Activated CD4-positive, alpha-beta T cell treated with anti-CD3 and anti-CD28 coated beads for 4 hours (primary cell): ENCODE measurements around the gene SRP14.
"Not testable (repeated sequence)": the region's sequence is repeated elsewhere in the genome, so short reads cannot be mapped to it uniquely, and the experiment has no call there.

Experiments
- DNase-seq, 2 donors: peaks; one replicate each; pipeline ENCODE4 v3.0.0-alpha.2; 2020

SRP14 gene

GRCh38 chr15:40038638-40039543, at the start of gene SRP14:
Gene SRP14, minus strand, starts transcription at chr15:40039181. Its CDS starts 65 bp downstream, at chr15:40039116.
- peak; percentile 88 to 89 for DNase-seq

- no peak for DNase-seq
These were observed 49.3 kb upstream of the SRP14 start for GRCh38 chr15:40087991-40088928.

GRCh38 chr15:40087068-40087810, 48.3 kb upstream of the SRP14 start:
- no peak for DNase-seq

DNA sequence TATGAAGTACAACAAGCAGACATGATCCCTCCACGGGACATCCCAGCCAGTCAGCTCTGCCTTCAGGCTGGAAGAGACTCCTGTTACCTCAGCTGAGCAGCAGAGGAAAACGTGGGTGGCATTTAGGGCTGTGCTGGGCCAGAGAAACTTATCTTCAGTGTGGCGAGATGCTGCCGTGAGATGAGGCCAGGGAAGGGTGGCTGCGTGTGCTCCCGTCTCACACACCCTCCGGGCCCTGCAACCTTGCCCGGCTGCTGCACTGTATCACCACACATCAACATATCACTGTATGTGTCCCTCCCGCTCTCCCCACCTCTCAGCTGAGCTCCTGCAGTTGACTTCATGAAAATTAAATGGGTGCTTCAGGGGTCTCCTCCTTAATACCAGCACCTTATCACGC, 46.3 kb upstream of the SRP14 start:
- no peak for DNase-seq

DNA sequence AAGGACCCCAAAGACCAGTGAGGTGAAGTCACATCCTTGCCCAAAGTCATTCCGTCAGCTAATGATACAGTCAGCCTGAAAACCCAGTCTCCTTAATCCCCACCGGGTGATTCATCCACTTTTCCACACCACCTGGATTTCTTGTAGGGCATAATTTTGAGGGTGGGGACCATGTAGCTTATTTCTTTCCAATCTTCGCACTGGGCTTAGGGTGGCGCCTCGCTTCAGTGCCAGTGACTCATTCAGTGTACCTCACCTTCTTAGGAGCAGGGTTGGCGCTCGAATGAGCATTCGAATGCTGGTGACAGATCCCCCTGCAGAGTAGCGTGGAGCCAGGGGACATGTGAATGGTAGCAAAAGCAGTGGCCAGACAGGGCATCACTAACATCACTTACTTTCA, 45.7 kb upstream of the SRP14 start:
- DNase-seq, result no peak

DNA sequence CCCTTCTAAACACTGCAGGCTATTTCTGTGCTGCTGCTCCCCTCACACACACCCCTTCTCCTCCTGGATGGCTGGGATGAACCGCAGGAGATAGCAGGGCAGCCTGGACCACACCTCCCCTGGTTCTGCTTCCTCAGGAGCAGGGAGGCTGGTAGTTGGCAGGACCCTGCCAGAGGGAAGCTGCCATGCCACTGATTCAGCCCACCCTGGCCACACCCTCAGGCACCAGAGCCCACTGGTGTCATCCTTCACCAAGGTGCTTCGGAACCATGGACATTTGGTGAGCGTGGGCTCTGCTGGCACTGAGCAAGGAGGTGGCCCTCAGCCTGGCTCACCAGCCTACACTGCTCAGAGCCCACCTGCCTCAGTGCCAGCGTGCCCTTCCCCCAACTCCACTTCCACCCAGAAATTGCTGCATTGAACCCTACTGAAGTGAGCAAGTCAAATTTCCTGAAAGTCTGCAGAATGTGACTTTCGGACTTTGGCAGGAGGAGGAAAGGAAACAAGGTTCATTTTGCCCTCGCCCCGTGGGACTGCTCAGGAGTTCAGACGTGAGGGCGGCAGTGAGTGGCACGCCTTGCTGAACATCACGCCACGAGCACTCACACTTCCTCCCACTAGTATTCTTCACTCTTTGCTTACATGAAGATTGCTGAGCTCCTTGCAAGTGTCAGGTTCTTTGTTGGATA, 43.4 kb upstream of the SRP14 start:
- no peak for DNase-seq

DNA sequence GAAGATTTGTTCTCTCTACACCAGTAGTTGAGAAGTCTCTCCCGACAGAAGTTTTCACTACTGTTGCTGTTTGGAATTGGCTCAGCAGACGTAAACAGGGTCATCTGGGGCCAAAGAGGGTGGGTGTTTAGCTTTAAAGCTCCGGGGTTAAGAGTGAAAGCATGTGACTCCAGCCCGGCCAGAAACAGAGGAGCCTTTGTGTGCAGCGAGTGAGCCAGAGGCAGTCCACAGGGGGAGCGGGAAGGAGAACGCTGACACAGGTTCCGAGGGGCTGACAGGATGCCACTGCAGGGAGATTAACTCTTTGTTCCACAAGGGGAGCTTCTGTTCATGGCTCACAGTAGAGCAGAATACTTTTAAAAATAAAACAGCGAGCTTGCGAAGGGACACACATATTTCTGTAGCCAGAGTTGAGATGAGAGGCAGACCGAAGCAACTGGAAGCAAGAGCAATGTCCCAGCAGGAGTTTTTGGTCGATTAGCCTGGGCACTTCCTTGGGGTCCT, 42.8 kb upstream of the SRP14 start:
- DNase-seq, result no peak

DNA sequence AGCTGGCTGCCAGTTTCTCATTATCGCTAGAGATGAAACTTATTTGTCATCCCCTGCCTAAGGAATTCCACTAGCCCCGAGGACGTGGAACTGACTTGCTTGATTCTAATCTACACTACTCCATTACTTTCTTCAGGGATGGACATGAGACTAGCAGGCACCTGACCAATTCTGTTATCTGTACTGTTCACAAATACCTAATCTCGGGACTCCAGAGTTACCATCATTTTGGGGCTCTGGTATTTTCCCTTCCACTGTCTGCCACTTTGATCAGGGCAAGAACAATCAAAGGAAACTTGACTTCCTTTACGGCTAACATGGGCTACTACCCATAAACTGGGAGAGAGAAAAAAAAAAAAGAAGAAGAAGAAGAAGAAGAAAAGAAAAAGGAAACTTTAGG, 41.9 kb upstream of the SRP14 start:
- DNase-seq, result no peak

DNA sequence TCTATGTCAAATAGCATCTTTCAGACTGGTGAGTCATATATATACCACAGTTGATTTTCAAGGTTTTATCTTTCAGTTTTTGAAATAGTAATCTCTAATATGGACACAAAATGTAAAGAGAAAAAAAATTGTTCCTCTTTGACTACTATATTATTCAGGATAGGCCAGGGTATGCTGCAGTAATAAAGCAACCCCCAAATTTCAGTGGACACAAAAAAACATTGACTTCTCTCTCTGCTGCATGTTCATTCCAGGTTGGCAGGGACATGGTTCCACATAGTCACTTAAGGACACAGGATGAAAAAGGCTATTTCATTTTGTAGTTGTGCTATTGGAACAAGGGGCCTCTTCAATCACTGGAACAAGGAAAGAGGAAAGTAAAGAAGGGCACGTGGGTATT, 41.1 kb upstream of the SRP14 start:
- no peak for DNase-seq

- DNase-seq, result no peak
These were observed 40.5 kb upstream of the SRP14 start for GRCh38 chr15:40079456-40079855.

DNA sequence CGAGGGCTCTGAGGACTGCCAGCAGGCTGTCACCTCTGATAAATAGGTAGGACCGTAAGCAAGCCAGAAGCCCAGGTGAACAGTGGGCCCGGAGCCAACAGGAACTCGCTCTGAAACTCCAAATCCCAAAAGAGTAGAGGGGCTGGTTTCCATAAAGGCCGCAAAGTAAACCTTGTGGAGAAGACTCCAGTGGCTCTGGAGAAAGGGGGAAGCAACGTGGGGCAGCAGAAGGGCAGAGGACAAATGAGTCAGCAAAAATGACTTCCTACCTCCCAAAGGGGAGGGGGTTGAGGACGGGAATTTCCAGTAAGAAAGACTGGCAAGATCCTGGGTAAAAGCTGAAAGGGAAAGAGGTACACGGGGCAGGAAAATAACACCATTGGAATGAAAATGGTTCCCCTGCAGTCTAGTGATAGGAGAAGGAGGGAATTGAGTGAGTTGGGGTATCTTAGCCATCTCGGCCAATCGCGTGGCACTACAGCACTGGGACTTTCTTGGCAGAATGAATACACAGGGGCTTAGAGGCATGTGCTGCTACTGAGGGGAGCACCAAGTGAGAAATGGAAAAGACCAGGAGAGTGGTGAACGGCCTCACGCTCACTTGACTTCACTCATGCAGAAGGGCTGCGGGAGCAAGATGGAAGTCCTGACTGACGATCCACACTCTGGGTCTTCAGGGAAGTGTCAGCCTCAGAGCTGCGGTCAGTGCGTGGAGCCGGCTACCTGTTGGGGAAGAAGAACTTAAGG, 36.5 kb upstream of the SRP14 start:
- DNase-seq, result no peak

GRCh38 chr15:40074656-40075055, 35.7 kb upstream of the SRP14 start:
- DNase-seq, result not testable (repeated sequence)

- not testable (repeated sequence) for DNase-seq
These were observed 34.9 kb upstream of the SRP14 start for GRCh38 chr15:40073716-40074490.

DNA sequence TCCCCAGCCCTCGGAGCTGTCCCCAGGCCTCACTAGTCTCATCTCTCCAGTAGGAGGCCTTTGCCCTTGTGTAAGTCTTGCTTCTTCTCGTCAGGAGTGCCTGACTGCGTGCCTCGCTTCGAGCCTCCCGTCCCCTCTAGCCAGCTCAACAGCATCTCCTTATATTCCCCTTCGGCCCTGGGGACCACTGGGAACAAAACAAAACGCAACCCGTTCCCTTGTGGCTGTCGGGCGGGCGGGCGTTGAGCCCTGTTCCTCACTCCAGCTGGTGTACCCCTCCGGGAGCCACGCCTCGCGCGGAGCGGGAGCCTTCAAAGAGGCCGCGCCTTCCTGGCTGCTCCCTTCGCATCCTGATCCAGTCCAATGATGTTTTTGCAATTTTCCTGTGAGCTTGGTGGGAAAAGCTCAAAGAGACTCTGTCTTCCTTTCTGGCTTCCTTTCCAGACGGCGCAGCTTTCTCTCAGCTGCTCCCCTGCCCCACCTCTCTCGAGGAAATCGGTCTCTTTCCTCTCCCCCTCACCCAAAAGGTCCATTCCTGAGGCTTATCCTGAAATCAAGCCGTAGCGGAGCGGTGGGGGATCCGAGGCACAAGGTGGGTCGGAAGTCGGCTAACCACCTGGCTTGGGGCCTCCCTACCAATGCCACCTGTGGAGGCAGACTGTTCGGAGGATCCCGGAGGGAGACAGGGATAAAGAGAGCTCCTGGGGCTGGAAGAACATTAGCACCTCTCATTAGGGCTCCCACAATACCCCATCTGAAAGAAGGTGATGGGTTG, 33.4 kb upstream of the SRP14 start:
- DNase-seq, result no peak

- DNase-seq, result no peak
These were observed 31.7 kb upstream of the SRP14 start for GRCh38 chr15:40070608-40071218.

GRCh38 chr15:40070166-40070557, 31.2 kb upstream of the SRP14 start:
- DNase-seq, result no peak

- no peak for DNase-seq
These were observed 30.5 kb upstream of the SRP14 start for GRCh38 chr15:40069178-40070165.
